ENCODE data around the gene MYOG. TPM values are rescaled to one million over a fixed set of nuclear protein-coding genes. Genes with fewer than 3 reads are reported as not detected.

MYOG gene
- total RNA-seq, 1 donor from 2014 or later = not detected

DNA sequence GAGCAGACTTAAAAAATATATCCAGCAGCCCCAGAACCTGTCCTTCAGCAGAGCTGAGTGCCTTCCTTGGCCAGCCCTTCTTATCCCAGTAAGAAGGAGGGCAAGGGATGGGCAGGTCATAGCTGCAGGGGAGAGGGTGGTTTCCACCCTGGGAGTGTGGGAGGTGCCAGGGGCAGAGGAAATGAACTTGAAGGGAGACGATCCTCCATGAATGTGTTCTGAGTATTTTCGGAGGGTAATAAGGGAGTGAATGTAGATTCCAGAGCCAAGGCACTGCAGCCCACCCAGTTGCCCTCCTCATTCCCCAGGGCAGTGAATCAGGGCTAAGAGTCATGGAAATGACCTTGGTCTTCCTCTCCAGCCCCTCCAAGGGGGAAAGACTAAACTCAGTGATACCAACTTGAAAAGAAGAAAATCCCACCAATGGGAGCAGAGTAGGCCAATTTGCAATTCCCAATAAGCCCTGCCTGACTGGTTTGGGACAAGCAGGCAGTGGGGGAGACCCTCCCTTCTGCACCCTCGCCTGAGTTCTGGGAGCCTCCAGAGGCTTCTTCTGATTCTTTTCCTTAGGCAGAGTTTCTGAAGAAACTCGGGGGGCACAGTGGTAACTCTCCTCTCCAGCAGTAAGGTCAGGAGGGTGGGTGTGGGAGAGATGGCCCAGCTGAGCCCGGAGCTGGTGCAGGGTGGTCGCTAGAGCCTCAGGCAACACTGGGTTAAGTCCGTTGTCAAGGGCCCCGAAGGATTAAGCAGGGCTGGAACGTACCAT lies 4.2 kb downstream of the MYOG start:
- TF ChIP-seq CTCF (IDR thresholded peaks at IDR 0.05; ENCODE audit: borderline replicate concordance) = no peak

GRCh38 chr1:203080456-203080855 lies 5.4 kb downstream of the MYOG start:
- H3K36me3 ChIP-seq = no peaks in the 10 kb centered on the region
- H3K9me3 ChIP-seq (replicated peaks) = no peaks in the 10 kb centered on the region
- H3K4me1 ChIP-seq = peaks cover 13% of the 10 kb centered on the region
- DNase-seq = no peak
- no peak for TF ChIP-seq CTCF (IDR thresholded peaks at IDR 0.05; ENCODE audit: borderline replicate concordance)
- no peak overlapping the region for H3K27ac ChIP-seq (replicated peaks)
- H3K4me3 ChIP-seq = no peak overlapping the region
- peaks cover 12% of the 10 kb centered on the region for H3K27me3 ChIP-seq (ENCODE audit: low read depth)
- intact Hi-C loops (cut with micrococcal nuclease) = loop anchor here (5.0 kb wide), 1 partner anchor 367 kb away; no protein-coding TSS in a partner anchor

More for the DNA sequence above, 4.2 kb downstream of the MYOG start:
- Histone ChIP-seq H3K36me3 (no peaks in the 10 kb centered on the region), H3K4me3 (no peak overlapping the region), H3K4me1 (peaks cover 5% of the 10 kb centered on the region), H3K27me3 (ENCODE audit: low read depth) (peaks cover under 1% of the 10 kb centered on the region), H3K9me3 (replicated peaks) (no peaks in the 10 kb centered on the region), H3K27ac (replicated peaks) (no peak overlapping the region)
- no peak for DNase-seq
- intact Hi-C loops (cut with micrococcal nuclease) = loop anchor here (5.0 kb wide), 1 partner anchor 366 kb away; no protein-coding TSS in a partner anchor

DNA sequence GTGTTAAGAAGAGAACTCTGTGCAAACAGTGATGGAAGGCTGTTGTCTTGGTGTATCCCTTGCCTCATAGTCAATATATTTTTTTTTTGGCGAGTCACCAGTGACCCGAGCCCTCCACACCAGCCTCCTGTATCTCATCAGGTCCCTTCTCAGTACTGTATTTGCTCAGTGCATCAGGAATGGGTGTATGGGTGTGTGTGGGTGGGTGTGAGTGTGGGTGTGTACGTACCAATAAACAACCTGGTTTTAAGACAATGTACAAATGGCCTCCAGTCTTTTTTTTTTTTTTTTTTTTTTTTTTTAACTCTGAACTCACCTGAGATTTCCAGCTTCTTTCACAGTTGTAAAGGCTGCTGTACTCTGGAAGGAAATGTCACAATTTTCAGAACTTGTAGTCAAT lies 7.3 kb downstream of the MYOG start:
- no peaks in the 10 kb centered on the region for H3K9me3 ChIP-seq (replicated peaks)
- no peak overlapping the region for H3K27ac ChIP-seq (replicated peaks)
- intact Hi-C loops (cut with micrococcal nuclease) = no loop called here
- DNase-seq = no peak
- H3K27me3 ChIP-seq (ENCODE audit: low read depth) = peaks cover 25% of the 10 kb centered on the region
- TF ChIP-seq CTCF (IDR thresholded peaks at IDR 0.05; ENCODE audit: borderline replicate concordance) = no peak
- H3K4me3 ChIP-seq = no peak overlapping the region
- no peaks in the 10 kb centered on the region for H3K36me3 ChIP-seq
- H3K4me1 ChIP-seq = peaks cover 25% of the 10 kb centered on the region

DNA sequence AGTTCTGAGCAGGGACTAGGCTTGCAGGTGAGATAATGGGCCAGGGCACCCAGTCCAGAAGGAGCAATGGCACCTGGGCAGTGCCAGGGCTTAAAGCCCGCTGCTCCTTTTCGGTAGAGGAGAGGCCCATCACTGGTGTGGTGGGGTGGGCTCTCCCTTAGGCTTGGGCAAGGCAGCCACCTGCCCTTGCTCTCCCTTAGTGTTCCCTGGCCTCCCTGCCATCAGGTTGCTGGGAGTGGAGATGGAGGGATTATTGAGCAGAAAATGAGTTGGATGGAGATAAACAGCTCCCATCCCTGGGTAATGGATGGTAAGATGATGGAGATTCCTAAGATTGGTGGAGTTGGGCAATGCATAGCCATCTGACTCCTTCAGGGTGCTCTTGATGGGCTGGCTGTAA lies 7.9 kb downstream of the MYOG start:
- intact Hi-C loops (cut with micrococcal nuclease) = no loop called here
- no peak for DNase-seq
- Histone ChIP-seq H3K36me3 (no peaks in the 10 kb centered on the region), H3K27ac (replicated peaks) (no peak overlapping the region), H3K4me3 (no peak overlapping the region), H3K27me3 (ENCODE audit: low read depth) (peaks cover 25% of the 10 kb centered on the region), H3K4me1 (peaks cover 25% of the 10 kb centered on the region), H3K9me3 (replicated peaks) (no peaks in the 10 kb centered on the region)
- TF ChIP-seq CTCF (IDR thresholded peaks at IDR 0.05; ENCODE audit: borderline replicate concordance) = no peak

DNA sequence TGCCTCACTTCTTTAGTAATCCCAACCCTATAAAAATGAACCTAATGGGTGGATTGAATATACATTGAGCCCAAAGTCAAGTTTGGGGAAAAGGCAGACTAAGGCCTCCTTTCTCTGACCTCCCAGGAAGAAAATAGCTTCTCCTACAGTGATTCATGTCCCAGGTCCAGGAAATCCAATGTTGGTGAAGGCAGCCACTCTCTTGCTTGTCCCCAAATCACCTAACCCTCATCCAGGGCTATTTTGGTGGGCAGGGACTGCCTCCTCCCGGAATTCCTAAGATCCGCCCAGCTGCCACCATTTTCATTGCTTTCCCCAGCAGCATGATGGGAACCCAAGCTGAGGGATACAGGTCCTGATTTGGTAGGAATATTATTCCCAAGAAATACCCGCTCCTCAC lies 8.4 kb downstream of the MYOG start:
- Histone ChIP-seq H3K4me3 (no peak overlapping the region), H3K27ac (replicated peaks) (no peak overlapping the region), H3K4me1 (peaks cover 26% of the 10 kb centered on the region), H3K27me3 (ENCODE audit: low read depth) (peaks cover 25% of the 10 kb centered on the region), H3K36me3 (no peaks in the 10 kb centered on the region), H3K9me3 (replicated peaks) (no peaks in the 10 kb centered on the region)
- TF ChIP-seq CTCF (IDR thresholded peaks at IDR 0.05; ENCODE audit: borderline replicate concordance) = no peak
- intact Hi-C loops (cut with micrococcal nuclease) = no loop called here
- DNase-seq = no peak
